Cardiac muscle cell (in vitro differentiated cells and primary cell): Measurements from ENCODE around the gene CARHSP1. TPM values are rescaled to one million over a fixed set of nuclear protein-coding genes. Genes with fewer than 3 reads are reported as not detected.

Source experiments
- DNase-seq, 2 donors: peaks; one replicate each; pipeline versions ENCODE4 v3.0.0 to v3.0.0-alpha.2; 2010 to 2017; ENCODE audit warnings: low read depth in 1 of 2, low spot score in 1 of 2
- H3K27ac ChIP-seq: fragments of 200-600 bp; sonication (generic); 2 replicates; pipeline ENCODE4 v1.5.1; 2016
- H3K27me3 ChIP-seq: fragments of 200-600 bp; sonication (generic); 2 replicates; pipeline ENCODE4 v1.6.0; 2016; ENCODE audit warnings: control low read depth
- H3K36me3 ChIP-seq: fragments of 200-600 bp; sonication (generic); 2 replicates; pipeline ENCODE4 v1.5.1; 2016; ENCODE audit warnings: control low read depth
- H3K4me1 ChIP-seq: fragments of 200-600 bp; sonication (generic); 2 replicates; pipeline ENCODE4 v1.8.1; 2017; ENCODE audit warnings: low read depth, mild to moderate bottlenecking, mixed run types
- H3K4me3 ChIP-seq: fragments of 200-600 bp; sonication (generic); 2 replicates; pipeline ENCODE4 v1.5.1; 2016; ENCODE audit warnings: mild to moderate bottlenecking
- H3K9me3 ChIP-seq: fragments of 200-600 bp; sonication (generic); 2 replicates; pipeline ENCODE4 v1.5.1; 2017; ENCODE audit warnings: low read depth, mild to moderate bottlenecking, control low read depth
- polyA plus RNA-seq: library from polyadenylated mRNA; unstranded; fragments of >200 nt; fragmentation: Nextera tagmentation; extraction: Ambion mirVana; gene quantifications from 2 replicates; pipeline ENCODE4 v1.2.1, GENCODE V29; 2016
- total RNA-seq: library from RNA; depleted of rRNA; stranded (reverse); fragments of >200 nt; gene quantifications from 2 replicates; pipeline ENCODE4 v1.2.3, GENCODE V29; 2016
- TF ChIP-seq, protein P1 (sequence below): IDR thresholded peaks from 2 replicates; pipeline ENCODE4 v1.5.1; 2012; ENCODE audit warnings: low read depth, mild to moderate bottlenecking, low read length

The CARHSP1 gene
- total and polyA plus RNA-seq, 2 experiments from 2014 or later: 125 to 165 TPM

DNA sequence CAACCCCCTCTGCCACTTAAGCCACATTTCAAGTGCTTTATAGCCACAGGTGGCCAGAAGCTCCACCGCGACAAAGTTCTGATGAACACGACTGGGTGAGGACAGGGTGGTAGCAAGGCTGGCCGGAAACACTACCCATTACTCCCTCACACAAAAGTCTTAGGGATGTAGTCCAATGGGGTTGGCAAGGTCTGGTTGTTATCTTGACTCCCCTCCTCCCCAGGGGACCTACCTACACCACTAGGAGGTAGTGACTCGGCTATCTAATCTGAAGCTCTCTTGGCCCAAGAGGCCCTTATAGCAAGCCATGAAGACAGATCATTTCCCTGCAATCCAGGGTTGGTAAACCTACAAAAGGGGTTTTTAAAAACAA lies 21.7 kb upstream of the CARHSP1 start:
- Histone ChIP-seq H3K27me3 (no peaks in the 10 kb centered on the region), H3K36me3 (peaks cover 35% of the 10 kb centered on the region), H3K9me3 (no peaks in the 10 kb centered on the region), H3K27ac (peak overlapping the region; percentile 10), H3K4me1 (no peaks in the 10 kb centered on the region), H3K4me3 (no peak overlapping the region)
- TF ChIP-seq, protein P1, sequence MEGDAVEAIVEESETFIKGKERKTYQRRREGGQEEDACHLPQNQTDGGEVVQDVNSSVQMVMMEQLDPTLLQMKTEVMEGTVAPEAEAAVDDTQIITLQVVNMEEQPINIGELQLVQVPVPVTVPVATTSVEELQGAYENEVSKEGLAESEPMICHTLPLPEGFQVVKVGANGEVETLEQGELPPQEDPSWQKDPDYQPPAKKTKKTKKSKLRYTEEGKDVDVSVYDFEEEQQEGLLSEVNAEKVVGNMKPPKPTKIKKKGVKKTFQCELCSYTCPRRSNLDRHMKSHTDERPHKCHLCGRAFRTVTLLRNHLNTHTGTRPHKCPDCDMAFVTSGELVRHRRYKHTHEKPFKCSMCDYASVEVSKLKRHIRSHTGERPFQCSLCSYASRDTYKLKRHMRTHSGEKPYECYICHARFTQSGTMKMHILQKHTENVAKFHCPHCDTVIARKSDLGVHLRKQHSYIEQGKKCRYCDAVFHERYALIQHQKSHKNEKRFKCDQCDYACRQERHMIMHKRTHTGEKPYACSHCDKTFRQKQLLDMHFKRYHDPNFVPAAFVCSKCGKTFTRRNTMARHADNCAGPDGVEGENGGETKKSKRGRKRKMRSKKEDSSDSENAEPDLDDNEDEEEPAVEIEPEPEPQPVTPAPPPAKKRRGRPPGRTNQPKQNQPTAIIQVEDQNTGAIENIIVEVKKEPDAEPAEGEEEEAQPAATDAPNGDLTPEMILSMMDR: no peak
- no peak for DNase-seq

GRCh38 chr16:8889893-8890548 lies 21.2 kb upstream of the CARHSP1 start:
- H3K9me3 ChIP-seq: no peaks in the 10 kb centered on the region

GRCh38 chr16:8888951-8889892 lies 20.4 kb upstream of the CARHSP1 start:
- TF ChIP-seq, protein P1: no peak
- Histone ChIP-seq H3K9me3 (no peaks in the 10 kb centered on the region), H3K36me3 (peaks cover 21% of the 10 kb centered on the region), H3K27me3 (no peaks in the 10 kb centered on the region), H3K27ac (no peak overlapping the region), H3K4me3 (no peak overlapping the region), H3K4me1 (no peaks in the 10 kb centered on the region)
- DNase-seq: no peak

More at GRCh38 chr16:8889893-8890548, 21.2 kb upstream of the CARHSP1 start:
- H3K27ac ChIP-seq: no peak overlapping the region
- H3K27me3 ChIP-seq: no peaks in the 10 kb centered on the region
- no peak for DNase-seq
- TF ChIP-seq, protein P1: no peak
- H3K4me3 ChIP-seq: no peak overlapping the region
- peaks cover 29% of the 10 kb centered on the region for H3K36me3 ChIP-seq
- no peaks in the 10 kb centered on the region for H3K4me1 ChIP-seq

GRCh38 chr16:8887952-8888560 lies 19.2 kb upstream of the CARHSP1 start:
- Histone ChIP-seq H3K4me1 (no peaks in the 10 kb centered on the region), H3K27ac (peak overlapping the region; percentile 13), H3K27me3 (no peaks in the 10 kb centered on the region), H3K4me3 (no peak overlapping the region), H3K36me3 (peaks cover 10% of the 10 kb centered on the region), H3K9me3 (no peaks in the 10 kb centered on the region)
- DNase-seq: peak in 1 of 2 donors; percentile 44
- TF ChIP-seq, protein P1: no peak

DNA sequence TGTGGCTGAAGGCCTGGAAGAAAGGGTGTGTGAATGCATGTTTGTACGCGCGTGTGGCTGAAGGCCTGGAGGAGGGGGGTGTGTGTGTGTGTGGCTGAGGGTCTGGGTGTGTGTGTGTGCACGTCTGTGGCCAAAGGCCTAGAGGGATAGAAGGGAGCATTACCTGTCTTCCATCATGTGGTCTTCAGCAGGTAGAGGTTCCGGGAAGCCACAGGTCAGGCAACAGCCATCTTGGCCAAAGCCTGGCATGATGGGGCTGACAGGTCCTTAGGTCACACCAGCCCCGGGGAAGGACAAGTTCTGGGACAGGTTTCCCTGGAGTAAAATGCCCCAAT lies 18.6 kb upstream of the CARHSP1 start:
- DNase-seq: no peak
- Histone ChIP-seq H3K27ac (peak overlapping the region; percentile 13), H3K4me3 (no peak overlapping the region), H3K36me3 (peaks cover 9% of the 10 kb centered on the region), H3K9me3 (no peaks in the 10 kb centered on the region), H3K4me1 (no peaks in the 10 kb centered on the region), H3K27me3 (no peaks in the 10 kb centered on the region)
- TF ChIP-seq, protein P1: no peak
